HG03520 (cell line): ENCODE results near the gene SIX2.

ENCODE experiments used
- ATAC-seq: cut with Tn5 transposase; IDR thresholded peaks from one replicate; pipeline ENCODE4 v1.9.1; 2021; ENCODE audit warnings: mild to moderate bottlenecking, moderate library complexity; ENCODE audit not compliant: unreplicated experiment

The SIX2 gene

DNA sequence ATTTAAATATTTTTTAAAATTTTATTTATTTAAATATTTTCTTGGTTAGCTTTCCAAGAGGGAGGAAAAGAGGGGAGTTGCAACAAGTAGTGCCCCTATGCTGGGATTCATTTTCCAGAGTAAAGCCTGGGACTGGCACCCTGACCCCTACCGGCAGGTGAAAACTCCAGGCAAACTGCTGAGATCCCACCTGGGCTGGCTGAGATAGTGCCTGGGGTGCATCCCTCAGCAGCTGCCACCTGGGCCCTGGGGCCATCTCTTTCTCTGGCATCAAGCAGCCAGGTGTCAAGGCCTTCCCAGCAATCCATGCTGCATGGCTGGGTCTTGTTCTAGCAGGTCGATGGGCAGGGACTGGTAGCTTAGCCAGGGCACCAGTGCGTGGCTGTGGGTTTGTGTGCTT lies 6.6 kb downstream of the SIX2 start:
- no peak for ATAC-seq

GRCh38 chr2:45001869-45002385 lies 7.3 kb downstream of the SIX2 start:
- ATAC-seq = no peak

GRCh38 chr2:45000921-45001868 lies 8.1 kb downstream of the SIX2 start:
- ATAC-seq = no peak

DNA sequence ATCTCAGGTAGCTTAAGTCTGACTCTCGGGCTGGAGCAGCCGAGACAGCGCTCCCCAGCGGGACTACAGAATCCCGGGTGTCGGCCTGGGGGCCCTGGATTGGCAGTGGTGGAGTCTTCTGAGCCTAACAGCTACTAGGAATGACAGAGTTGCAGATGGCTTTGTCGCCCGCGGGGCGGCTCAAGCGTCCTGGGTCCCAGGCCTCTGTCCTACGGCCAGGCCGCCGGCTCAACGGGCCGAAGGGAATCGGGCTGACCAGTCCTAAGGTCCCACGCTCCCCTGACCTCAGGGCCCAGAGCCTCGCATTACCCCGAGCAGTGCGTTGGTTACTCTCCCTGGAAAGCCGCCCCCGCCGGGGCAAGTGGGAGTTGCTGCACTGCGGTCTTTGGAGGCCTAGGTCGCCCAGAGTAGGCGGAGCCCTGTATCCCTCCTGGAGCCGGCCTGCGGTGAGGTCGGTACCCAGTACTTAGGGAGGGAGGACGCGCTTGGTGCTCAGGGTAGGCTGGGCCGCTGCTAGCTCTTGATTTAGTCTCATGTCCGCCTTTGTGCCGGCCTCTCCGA lies 8.8 kb downstream of the SIX2 start:
- no peak for ATAC-seq

DNA sequence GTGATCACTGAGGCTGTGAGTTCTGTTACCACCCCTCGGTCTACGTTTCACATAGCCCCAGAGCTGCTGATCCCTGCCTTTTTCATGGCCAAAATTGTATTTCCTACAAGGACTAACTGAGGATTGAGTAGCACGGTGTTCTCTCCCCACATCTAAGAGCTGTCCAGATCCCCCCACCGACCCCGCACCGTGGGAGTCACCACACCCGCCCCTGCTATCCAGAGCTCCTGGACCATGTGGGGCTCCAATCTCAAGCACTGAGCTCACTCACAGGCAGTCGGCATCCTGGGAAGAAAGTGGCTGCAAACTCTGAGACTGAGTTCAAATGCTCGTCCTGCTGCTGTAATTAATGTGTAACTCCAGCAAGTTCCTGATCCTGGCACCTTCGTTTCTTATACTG lies 9.7 kb downstream of the SIX2 start:
- ATAC-seq = no peak

DNA sequence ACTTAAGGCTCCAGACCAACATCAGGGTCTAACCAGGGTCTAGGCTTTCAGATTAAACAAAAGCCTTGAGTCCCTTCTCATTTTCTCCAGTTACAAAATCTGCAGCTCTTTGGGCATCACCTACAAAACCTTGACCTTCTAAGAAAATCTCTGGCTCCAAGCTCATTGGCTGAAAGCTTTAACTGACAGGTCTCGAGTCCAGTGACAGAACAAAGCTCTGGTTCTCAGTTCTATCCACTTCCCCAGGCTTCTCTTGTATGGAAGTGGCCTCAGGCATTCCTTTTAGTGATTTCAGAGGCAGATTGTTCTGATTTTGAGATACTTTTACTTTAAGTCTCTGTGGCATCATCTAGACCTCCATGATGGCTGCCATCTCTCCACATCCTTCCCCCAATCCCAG lies 11.3 kb downstream of the SIX2 start:
- no peak for ATAC-seq

DNA sequence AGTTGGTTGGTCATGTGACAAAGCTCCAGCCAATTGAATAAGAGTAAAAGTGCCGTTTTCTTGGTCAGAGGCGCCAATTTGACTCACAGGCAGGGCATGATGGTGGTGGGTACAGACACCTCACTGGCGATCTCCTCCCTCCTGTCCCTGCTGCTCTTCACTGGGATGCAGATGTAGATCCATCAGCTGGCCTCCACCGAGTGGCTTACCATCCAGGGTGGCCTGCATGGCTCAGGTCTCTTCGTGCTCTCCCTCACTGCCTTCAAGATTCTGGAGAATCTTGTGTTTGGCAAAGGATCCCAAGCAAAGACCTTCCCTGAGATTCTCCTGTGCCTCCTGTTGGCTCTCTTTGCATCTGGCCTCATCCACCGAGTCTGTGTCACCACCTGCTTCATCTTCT lies 12.9 kb downstream of the SIX2 start:
- no peak for ATAC-seq

GRCh38 chr2:44994377-44994776 lies 14.9 kb downstream of the SIX2 start:
- ATAC-seq = no peak

DNA sequence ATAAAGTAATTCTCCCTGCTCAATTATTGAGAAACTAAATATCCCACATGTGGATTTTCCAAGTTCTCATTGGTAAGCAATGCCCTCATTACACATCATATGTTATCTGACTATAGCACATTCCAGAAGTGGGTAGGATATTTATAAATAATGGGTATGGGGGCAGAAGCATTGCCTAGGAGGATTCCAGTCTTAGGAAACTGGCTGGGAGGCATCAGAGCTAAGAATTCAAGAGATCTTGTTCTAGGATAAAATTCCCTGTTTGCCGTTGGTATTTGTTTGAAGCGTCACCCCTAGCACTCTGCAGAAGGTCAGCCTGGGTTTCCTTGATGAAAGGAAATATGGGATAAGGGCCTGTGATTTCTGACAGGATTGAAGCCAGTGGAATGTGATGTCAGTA lies 20.1 kb downstream of the SIX2 start:
- ATAC-seq = no peak

GRCh38 chr2:44983836-44984604 lies 25.2 kb downstream of the SIX2 start:
- ATAC-seq = no peak

DNA sequence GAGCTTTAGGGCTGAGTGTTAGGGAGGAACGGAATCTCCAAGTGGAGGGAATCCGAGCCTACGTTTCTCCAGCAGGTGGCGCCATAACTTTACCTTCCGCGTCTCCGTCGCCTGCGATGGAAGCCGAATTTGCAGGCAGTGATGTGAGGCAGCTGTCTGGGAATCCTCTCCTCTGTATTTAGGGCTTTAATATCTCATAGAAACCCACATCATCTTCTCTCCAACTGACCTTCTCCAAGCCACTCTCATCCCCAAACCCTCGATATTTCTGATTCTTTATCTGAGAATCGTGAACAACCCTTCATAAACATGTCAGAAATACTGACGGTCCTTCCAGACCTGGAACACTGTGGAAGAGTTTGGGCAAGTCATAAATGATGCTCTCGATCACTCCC lies 27.5 kb downstream of the SIX2 start:
- no peak for ATAC-seq

DNA sequence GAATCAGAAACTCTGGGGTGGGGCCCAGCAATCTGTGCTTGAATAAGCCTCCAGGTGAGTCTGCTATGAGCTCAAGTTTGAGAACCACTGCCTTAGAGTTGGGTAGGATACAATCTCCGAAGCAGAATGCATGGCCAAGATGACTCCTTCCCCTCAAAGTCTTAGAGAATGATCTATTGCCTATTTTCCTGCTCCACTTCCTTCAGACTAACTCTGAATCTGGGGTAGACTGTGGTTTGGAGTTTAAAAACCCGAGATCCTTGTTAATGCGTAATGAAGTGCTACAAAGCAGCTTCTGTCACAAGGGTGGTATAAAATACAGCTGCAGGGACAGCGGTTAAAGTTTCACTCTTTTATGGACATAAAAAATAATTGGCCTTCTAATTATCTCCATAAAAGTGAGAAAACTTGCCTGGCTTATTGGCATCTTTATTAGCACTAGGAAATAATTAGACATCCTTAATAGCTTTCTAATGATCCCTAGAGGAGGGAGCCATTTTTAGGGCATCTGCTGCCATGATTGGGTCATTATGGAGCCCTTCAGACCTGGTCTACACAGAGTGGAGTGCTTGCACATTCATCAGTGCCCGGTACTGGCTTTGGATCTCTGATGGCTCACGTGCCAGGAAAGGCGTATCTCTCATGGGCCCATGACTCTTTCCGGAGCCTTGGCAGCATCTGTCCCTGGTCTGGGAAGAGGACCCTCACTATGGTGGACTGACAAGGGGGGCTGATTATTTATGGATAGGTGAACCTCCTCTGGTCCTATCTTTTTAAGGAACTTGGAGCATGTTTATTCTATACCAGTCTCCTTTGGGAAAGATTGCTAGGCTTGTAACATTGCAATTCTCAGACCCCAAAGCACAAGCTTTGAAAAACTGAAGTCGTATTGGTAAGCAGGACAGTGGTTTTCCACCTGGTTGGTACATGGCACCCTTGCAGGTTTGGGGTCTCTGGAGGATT lies 28.2 kb downstream of the SIX2 start:
- ATAC-seq = no peak

DNA sequence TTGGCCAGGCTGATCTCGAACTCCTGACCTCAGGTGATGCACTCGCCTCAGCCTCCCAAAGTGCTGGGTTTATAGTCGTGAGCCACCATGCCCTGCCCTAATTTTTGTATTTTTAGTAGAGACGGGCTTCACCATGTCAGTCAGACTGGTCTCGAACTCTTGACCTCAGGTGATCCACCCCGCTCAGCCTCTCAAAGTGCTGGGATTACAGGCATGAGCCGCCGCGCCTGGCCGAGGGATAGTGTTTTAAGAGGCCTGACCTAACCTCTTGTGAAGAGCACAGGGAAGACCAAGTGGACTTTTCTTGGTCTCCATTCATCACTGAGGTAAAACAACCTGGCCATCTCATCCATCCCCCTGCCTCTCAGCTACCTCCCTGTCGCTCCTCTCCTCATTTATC lies 29.7 kb downstream of the SIX2 start:
- no peak for ATAC-seq

GRCh38 chr2:44975571-44976450 lies 33.4 kb downstream of the SIX2 start:
- ATAC-seq = no peak

DNA sequence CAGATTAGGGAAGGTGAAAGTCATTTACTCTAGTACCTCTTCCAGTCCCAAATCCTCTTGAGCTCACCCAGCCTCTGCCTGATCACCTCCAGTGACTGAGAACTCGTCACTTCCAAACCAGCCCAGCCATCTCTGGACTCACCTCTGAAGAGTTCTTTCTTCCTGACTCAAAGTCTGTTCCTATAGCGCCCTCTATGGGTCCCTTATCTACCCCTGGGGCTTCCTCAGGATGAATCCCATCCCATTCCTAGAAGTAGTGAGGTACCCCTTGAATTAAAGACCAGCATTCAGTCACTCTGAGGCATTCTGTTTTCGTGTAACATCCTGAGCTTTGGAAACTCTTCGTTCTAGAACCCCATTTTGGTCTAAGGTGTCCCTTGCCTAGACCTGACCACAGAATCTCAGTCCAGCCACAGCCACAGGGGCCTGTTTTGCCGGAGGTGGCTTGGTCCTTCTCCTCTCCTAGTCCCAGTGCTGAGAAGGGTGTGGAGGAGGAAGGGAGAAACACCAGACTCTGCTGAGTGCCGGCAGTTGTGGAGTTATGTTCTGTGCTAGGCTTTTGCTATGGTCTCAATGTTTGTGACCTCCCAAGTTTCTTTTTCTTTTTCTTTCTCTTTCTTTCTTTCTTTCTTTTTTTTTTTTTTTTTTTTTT lies 35.1 kb downstream of the SIX2 start:
- no peak for ATAC-seq

DNA sequence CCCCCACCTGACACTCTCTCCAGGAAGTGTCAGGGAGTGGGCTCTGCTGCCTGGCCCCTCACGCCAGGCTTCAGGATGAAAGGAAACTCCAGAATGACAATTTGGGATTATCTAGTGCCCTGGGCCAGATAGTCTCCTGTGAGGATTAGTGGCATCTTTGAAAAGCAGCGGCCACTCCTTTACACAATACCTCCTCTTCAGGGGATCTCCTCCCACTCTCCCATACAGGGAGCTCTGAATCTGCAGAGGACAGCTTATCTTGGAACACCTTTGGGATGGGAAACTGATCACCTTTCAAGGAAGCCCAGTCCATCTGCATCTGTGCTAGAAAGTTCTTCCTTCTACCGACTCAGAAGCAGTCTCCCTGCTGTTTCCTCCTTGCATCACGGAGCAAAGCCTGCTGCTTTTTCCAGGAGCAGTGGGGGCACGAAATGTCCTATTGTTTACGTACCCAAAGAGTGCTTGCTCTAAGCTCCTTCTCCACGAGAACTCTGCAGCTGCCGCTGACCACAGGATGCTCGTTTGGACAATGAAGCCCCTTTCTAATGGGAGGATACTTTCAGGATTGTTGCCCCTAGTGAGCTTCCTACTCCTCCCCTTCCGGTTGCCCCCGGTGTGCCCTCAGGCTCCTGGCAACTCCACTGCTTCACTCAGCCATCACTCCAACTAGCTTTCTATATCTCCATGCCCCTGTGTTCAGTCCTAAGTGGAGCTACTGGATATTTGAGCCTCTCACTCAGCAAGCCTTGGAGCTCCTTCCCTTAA lies 36.3 kb downstream of the SIX2 start:
- no peak for ATAC-seq

DNA sequence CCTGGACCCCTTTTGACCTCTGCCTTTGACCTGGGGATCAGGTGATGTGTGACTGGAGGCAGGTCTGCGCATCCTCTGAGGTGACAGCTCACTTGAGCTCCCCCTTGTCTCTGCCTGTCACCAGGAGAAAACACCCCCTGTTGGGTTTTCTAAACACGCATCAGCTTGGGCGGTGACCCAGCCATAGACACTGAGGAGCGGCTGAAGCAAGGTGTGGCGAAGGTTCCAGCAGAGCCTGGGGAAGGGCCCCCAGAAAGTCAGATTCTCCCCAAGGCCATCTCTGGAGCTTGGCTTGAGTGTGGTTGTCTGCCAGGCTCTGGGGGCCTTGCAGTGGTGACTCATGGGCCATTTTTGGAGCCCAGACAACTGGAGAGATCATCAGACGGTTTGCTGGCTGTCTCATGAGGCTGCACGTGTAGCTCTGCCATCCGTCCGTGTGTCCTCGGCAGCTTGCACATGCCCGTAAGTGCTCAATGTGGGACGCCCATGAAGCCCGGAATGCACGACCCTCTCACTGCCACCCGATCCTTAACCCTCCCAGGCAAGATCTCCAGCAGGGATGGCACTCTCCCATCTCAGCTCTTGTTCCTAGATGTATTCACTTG lies 38.3 kb downstream of the SIX2 start:
- no peak for ATAC-seq

DNA sequence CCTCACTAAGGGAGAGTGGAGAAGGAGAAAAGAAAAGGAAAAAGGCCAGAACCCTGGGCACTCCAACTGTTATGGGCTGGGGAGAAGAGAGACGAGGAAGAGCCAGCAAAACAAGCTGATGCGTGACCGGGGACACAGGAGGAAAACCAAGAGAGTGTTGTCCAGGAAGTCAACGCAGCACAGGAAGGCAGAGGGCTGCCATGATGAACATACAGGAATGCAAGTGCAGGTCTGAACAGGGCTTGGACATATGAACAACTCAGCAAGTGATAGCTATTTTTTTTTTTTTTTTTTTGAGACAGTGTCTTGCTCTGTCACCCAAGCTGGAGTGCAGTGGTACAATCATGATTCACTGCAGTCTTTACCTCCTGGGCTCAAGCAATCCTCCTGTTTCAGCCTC lies 39.3 kb downstream of the SIX2 start:
- no peak for ATAC-seq
